RWPE2 (cell line): ENCODE data around the gene NIN.
"Not testable (repeated sequence)": the region's sequence is repeated elsewhere in the genome, so short reads cannot be mapped to it uniquely, and the experiment has no call there.

Experiments used
- ATAC-seq: fragments of 200-7000 bp; cut with Tn5 transposase; 3 replicates; pipeline ENCODE4 v1.9.1; 2021; ENCODE audit warnings: low read depth
- DNase-seq: peaks from one replicate; pipeline ENCODE4 v3.0.0-alpha.2; 2020; ENCODE audit warnings: low spot score
- H3K27ac ChIP-seq: fragments of 450-650 bp; 2 replicates; pipeline ENCODE4 v1.5.1; 2017; ENCODE audit warnings: mild to moderate bottlenecking; ENCODE audit not compliant: poor library complexity, severe bottlenecking
- H3K27me3 ChIP-seq: fragments of 250-450 bp; sonication (Bioruptor Pico); 2 replicates; pipeline ENCODE4 v1.5.1; 2021; ENCODE audit warnings: mild to moderate bottlenecking, moderate library complexity; ENCODE audit not compliant: insufficient read depth, poor library complexity, severe bottlenecking
- H3K36me3 ChIP-seq: fragments of 250-450 bp; sonication (Bioruptor Pico); 2 replicates; pipeline ENCODE4 v1.5.1; 2020; ENCODE audit warnings: low read depth, mild to moderate bottlenecking, moderate library complexity
- H3K4me1 ChIP-seq: fragments of 250-450 bp; sonication (Bioruptor Pico); 2 replicates; pipeline ENCODE4 v1.5.1; 2021; ENCODE audit warnings: mild to moderate bottlenecking, moderate library complexity; ENCODE audit not compliant: insufficient read depth, poor library complexity, severe bottlenecking
- H3K4me3 ChIP-seq: fragments of 250-450 bp; sonication (Bioruptor Pico); 2 replicates; pipeline ENCODE4 v1.5.1; 2021; ENCODE audit warnings: mild to moderate bottlenecking, moderate library complexity; ENCODE audit not compliant: severe bottlenecking
- H3K9me3 ChIP-seq: fragments of 250-450 bp; sonication (Bioruptor Pico); 2 replicates; pipeline ENCODE4 v1.5.1; 2021; ENCODE audit warnings: mild to moderate bottlenecking, moderate library complexity; ENCODE audit not compliant: severe bottlenecking
- TF ChIP-seq, protein P1 (sequence below): fragments of 450-650 bp; IDR thresholded peaks from one replicate; pipeline ENCODE4 v1.5.1; 2017; ENCODE audit warnings: mild to moderate bottlenecking, moderate library complexity; ENCODE audit not compliant: poor library complexity, severe bottlenecking

NIN gene

DNA sequence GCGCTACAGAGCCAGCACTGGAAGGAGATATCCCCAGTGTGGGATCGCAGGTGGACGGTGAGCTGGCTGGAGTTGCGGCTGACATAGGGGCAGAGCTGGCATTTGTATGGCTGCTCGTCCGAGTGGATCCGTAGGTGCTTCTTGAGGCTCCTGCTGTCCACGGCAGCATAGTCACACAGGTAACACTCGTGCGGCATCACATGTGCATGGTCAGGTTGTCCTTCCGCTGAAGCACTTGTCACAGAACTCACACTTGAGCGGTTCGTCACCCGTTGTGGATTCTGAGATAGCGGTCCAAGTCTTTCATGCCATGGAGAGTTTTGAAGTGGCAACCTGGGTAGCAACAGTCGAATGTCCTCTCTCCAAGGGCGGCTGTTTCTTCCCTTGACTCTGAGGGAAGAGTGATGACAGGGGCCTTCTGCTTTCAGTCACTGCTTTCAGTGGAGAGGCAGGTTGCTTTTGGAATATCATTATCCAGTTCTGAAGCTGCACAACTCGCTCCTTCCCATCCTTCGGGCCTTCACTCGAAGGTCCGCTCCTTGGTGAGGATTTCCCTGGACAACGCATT lies 125.9 kb downstream of the NIN start:
- Histone ChIP-seq H3K4me3 (no peak overlapping the region), H3K9me3 (no peaks in the 10 kb centered on the region), H3K27me3 (no peaks in the 10 kb centered on the region), H3K27ac (no peak overlapping the region), H3K36me3 (no peaks in the 10 kb centered on the region), H3K4me1 (no peaks in the 10 kb centered on the region)
- TF ChIP-seq, protein P1, sequence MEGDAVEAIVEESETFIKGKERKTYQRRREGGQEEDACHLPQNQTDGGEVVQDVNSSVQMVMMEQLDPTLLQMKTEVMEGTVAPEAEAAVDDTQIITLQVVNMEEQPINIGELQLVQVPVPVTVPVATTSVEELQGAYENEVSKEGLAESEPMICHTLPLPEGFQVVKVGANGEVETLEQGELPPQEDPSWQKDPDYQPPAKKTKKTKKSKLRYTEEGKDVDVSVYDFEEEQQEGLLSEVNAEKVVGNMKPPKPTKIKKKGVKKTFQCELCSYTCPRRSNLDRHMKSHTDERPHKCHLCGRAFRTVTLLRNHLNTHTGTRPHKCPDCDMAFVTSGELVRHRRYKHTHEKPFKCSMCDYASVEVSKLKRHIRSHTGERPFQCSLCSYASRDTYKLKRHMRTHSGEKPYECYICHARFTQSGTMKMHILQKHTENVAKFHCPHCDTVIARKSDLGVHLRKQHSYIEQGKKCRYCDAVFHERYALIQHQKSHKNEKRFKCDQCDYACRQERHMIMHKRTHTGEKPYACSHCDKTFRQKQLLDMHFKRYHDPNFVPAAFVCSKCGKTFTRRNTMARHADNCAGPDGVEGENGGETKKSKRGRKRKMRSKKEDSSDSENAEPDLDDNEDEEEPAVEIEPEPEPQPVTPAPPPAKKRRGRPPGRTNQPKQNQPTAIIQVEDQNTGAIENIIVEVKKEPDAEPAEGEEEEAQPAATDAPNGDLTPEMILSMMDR, result no peak
- ATAC-seq, result no peak
- no peak for DNase-seq

DNA sequence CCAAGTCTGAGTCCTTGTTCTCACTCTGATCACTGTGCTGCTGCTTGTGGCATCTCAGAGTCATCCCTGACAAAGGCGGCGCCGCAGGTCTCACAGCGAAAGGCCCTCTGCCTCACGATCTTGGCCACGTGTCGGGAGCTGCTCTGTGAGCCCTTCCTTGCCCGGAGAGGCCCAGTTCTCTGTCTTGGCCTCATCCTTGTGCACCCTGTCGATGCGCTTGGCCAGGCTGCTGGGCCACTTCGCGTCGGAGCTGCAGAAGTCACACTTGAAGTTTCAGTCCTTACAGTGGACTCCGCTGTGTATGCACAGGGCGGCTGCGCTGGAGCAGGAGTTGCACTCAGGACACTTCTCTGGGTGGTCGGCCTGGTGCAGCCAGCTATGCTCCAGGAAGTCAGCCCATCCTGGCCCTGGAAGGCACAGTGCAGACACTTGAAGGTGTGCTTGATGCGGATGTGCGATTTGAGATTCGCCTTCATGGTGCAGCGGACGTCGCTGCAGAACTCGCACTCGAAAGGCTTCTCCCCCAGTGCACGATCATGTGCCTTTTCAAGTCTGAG lies 126.4 kb downstream of the NIN start:
- no peaks in the 10 kb centered on the region for H3K27me3 ChIP-seq

GRCh38 chr14:50697659-50698290 lies 133.2 kb downstream of the NIN start:
- Histone ChIP-seq H3K27ac (no peak overlapping the region), H3K4me1 (no peaks in the 10 kb centered on the region), H3K36me3 (no peaks in the 10 kb centered on the region), H3K9me3 (peaks cover 4% of the 10 kb centered on the region), H3K4me3 (no peak overlapping the region), H3K27me3 (no peaks in the 10 kb centered on the region)
- no peak for DNase-seq
- no peak for ATAC-seq
- TF ChIP-seq, protein P1, result no peak

More for the DNA sequence above, 126.4 kb downstream of the NIN start:
- H3K36me3 ChIP-seq, result no peaks in the 10 kb centered on the region
- no peak overlapping the region for H3K4me3 ChIP-seq
- ATAC-seq (no peak), DNase-seq (no peak)
- H3K4me1 ChIP-seq, result no peaks in the 10 kb centered on the region
- TF ChIP-seq, protein P1, result no peak
- no peaks in the 10 kb centered on the region for H3K9me3 ChIP-seq
- H3K27ac ChIP-seq, result no peak overlapping the region

DNA sequence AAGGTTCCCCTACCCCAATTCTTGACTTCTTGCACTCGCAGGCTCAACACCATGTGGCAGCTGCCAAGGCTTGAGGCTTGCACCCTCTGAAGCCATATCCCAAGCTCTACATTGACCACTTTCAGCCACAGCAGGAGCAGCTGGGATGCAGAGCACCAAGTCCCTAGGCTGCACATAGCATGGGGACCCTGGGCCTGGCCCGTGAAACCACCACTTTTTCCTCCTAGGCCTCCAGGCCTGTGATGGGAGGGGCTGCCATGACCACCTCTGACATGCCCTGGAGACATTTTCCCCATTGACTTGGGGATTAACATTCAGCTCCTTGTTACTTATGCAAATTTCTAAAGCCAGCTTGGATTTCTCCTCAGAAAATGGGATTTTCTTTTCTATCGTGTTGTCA lies 136.7 kb downstream of the NIN start:
- not testable (repeated sequence) for H3K27me3 ChIP-seq, H3K9me3 ChIP-seq, H3K27ac ChIP-seq, ATAC-seq, DNase-seq, H3K36me3 ChIP-seq, H3K4me1 ChIP-seq, H3K4me3 ChIP-seq

DNA sequence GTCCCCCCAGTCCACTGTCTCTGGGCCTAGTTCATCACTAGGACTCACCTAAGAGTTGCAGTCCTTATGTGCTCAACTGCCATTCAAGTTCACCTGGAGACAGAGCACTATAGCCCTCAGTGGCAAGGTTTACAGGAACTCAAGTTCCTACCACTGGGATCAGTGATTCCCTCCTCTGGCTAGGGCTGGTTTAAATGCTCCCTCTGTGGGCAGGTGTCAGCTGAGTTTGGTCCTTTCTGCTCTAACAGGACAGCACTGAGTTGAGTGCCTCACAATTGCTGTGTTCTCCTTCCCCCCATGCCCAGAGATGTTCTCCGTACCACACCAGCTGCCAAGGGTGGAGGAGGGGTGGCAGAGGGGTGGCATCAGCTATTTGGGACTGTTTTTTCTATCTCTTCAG lies 142.1 kb downstream of the NIN start:
- Histone ChIP-seq H3K36me3 (no peaks in the 10 kb centered on the region), H3K27ac (no peak overlapping the region), H3K27me3 (no peaks in the 10 kb centered on the region), H3K4me3 (no peak overlapping the region), H3K9me3 (no peaks in the 10 kb centered on the region), H3K4me1 (no peaks in the 10 kb centered on the region)
- DNase-seq (no peak), ATAC-seq (peak; percentile 58; the same call in 2 of the 3 replicates)
- TF ChIP-seq, protein P1, result peak; percentile 27
